GM18909 (cell line): ENCODE results near the gene PSD2.

Source experiments
- ATAC-seq: cut with Tn5 transposase; IDR thresholded peaks from one replicate; pipeline ENCODE4 v1.9.1; 2021; ENCODE audit warnings: mild to moderate bottlenecking; ENCODE audit not compliant: unreplicated experiment, poor library complexity

The PSD2 gene

GRCh38 chr5:139893873-139894272, 98.3 kb downstream of the PSD2 start:
- ATAC-seq = no peak
